Measurements from ENCODE around the gene NPY.

DNA sequence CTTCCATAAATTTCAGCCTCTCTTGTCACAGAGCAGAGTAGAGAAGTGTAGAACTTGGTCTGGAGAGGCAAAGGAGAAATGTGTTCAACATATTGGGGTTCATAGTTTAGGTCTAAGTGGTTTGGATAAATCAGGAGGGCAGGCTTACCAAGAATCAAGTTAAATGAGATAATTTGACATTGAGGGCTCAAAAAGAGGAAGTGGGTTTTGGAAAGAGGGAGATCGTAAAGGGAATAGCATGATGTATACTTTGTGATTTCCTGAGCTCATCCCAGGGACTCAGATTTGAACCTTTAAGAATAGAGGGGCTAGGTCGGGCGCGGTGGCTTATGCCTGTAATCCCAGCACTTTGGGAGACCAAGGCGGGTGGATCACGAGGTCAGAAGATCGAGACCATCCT lies 34.7 kb upstream of the NPY start:
- no peak for TF ChIP-seq ZNF274 (IDR thresholded peaks at IDR 0.05; ENCODE audit: low read depth, low read length)
- no peak for TF ChIP-seq SUZ12 (IDR thresholded peaks at IDR 0.05; ENCODE audit: extremely low read depth, insufficient read depth, insufficient read length)
